Measurements from ENCODE around the gene CRCP. TPM values are rescaled to one million over a fixed set of nuclear protein-coding genes. Genes with fewer than 3 reads are reported as not detected.

Gene CRCP
- total RNA-seq (10 to 100 TPM; 13.0 to 52.6 TPM), polyA plus RNA-seq (10 to 100 TPM; 16.6 to 20.2 TPM)

DNA sequence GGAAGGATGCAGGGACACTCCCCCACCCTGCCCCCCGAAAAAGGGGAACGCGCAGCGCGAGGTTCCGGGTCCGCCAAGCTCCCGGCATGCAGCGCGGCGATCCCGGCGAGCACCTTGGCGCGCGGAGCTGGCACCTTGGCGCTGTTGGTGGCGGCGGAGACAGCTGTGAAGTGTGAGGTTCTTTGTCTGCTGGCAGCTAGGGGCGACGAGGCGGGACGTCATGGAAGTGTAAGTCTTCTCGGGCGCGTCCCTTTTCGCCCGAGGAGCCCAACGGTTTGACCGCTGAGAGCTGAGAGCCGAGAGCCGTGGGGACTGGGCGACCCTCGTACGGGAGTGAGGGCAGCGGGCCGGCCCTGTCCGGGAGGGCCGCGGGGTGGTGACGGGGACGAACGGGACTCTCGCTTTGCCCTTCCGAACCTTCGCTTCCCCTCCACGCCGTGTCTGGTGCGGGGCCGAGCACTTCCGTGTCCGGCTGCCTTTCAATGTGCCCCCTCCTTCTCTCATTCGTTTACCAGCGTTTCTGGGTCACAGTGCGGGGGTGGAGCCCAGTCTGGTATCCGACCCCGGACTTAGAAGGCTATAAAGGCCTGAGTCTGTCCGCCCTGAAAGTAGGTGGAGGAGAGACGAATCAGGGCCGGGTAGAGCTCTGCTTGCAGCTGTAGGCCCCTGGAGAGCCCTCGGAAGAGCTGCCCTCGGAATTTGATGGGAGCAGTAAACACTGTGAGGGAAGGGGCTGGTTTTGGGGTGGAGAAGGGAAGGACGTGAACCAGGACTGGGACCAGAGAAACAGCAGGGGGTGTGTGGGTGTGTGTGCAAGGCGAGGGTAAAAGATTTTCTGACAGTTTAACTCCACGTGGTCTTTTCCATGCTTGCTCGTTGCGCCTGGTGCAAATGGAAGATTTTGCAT is at the start of gene CRCP:
CRCP (plus strand) TSS at position 105 of the 907 bp plus-strand sequence; CDS start at position 221, 116 bp downstream.
- H3K9ac ChIP-seq (ENCODE audit: low read depth in 1 of 2, low read length in 2 of 2) = peak within 1 kb of the TSS; percentile 90 to 96
- H3K9me3 ChIP-seq (ENCODE audit: control insufficient read depth in 4 of 4, low read length in 3 of 4) = no peaks in the 10 kb centered on the region
- TF ChIP-seq, protein P1, sequence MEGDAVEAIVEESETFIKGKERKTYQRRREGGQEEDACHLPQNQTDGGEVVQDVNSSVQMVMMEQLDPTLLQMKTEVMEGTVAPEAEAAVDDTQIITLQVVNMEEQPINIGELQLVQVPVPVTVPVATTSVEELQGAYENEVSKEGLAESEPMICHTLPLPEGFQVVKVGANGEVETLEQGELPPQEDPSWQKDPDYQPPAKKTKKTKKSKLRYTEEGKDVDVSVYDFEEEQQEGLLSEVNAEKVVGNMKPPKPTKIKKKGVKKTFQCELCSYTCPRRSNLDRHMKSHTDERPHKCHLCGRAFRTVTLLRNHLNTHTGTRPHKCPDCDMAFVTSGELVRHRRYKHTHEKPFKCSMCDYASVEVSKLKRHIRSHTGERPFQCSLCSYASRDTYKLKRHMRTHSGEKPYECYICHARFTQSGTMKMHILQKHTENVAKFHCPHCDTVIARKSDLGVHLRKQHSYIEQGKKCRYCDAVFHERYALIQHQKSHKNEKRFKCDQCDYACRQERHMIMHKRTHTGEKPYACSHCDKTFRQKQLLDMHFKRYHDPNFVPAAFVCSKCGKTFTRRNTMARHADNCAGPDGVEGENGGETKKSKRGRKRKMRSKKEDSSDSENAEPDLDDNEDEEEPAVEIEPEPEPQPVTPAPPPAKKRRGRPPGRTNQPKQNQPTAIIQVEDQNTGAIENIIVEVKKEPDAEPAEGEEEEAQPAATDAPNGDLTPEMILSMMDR (IDR thresholded peaks at IDR 0.05; ENCODE audit: low read depth, low read length, missing input control) = peak; percentile 23
- TF ChIP-seq HNF4A (conservative IDR thresholded peaks at IDR 0.05) = peak; percentile 35 to 45
- TF ChIP-seq NR2F2 (IDR thresholded peaks at IDR 0.05) = peak; percentile 63
- no peak for TF ChIP-seq FOXA2 (IDR thresholded peaks at IDR 0.05)
- TF ChIP-seq, protein P2, sequence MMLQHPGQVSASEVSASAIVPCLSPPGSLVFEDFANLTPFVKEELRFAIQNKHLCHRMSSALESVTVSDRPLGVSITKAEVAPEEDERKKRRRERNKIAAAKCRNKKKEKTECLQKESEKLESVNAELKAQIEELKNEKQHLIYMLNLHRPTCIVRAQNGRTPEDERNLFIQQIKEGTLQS (IDR thresholded peaks at IDR 0.05) = no peak
- TF ChIP-seq GABPA (IDR thresholded peaks at IDR 0.05 in 1 of 2, conservative IDR thresholded peaks at IDR 0.05 in 1 of 2) = peak; percentile 11 to 66
- peak; percentile 94 to 95 for TF ChIP-seq EGR1 (IDR thresholded peaks at IDR 0.05; ENCODE audit: low read depth in 2 of 2)
- TF ChIP-seq, protein P3, sequence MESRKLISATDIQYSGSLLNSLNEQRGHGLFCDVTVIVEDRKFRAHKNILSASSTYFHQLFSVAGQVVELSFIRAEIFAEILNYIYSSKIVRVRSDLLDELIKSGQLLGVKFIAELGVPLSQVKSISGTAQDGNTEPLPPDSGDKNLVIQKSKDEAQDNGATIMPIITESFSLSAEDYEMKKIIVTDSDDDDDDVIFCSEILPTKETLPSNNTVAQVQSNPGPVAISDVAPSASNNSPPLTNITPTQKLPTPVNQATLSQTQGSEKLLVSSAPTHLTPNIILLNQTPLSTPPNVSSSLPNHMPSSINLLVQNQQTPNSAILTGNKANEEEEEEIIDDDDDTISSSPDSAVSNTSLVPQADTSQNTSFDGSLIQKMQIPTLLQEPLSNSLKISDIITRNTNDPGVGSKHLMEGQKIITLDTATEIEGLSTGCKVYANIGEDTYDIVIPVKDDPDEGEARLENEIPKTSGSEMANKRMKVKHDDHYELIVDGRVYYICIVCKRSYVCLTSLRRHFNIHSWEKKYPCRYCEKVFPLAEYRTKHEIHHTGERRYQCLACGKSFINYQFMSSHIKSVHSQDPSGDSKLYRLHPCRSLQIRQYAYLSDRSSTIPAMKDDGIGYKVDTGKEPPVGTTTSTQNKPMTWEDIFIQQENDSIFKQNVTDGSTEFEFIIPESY (IDR thresholded peaks at IDR 0.05) = no peak
- TF ChIP-seq YY1 (IDR thresholded peaks at IDR 0.05) = peak; percentile 51
- TF ChIP-seq RAD21 (IDR thresholded peaks at IDR 0.05) = peak; percentile 46 to 53
- TF ChIP-seq TAF1 (conservative IDR thresholded peaks at IDR 0.05) = peak; percentile 42
- TF ChIP-seq, protein P4, sequence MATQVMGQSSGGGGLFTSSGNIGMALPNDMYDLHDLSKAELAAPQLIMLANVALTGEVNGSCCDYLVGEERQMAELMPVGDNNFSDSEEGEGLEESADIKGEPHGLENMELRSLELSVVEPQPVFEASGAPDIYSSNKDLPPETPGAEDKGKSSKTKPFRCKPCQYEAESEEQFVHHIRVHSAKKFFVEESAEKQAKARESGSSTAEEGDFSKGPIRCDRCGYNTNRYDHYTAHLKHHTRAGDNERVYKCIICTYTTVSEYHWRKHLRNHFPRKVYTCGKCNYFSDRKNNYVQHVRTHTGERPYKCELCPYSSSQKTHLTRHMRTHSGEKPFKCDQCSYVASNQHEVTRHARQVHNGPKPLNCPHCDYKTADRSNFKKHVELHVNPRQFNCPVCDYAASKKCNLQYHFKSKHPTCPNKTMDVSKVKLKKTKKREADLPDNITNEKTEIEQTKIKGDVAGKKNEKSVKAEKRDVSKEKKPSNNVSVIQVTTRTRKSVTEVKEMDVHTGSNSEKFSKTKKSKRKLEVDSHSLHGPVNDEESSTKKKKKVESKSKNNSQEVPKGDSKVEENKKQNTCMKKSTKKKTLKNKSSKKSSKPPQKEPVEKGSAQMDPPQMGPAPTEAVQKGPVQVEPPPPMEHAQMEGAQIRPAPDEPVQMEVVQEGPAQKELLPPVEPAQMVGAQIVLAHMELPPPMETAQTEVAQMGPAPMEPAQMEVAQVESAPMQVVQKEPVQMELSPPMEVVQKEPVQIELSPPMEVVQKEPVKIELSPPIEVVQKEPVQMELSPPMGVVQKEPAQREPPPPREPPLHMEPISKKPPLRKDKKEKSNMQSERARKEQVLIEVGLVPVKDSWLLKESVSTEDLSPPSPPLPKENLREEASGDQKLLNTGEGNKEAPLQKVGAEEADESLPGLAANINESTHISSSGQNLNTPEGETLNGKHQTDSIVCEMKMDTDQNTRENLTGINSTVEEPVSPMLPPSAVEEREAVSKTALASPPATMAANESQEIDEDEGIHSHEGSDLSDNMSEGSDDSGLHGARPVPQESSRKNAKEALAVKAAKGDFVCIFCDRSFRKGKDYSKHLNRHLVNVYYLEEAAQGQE (IDR thresholded peaks at IDR 0.05) = peak; percentile 38
- no peak for TF ChIP-seq HNF4G (IDR thresholded peaks at IDR 0.05)
- no peak for TF ChIP-seq FOXA1 (IDR thresholded peaks at IDR 0.05)
- TF ChIP-seq, protein P5, sequence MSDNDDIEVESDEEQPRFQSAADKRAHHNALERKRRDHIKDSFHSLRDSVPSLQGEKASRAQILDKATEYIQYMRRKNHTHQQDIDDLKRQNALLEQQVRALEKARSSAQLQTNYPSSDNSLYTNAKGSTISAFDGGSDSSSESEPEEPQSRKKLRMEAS (IDR thresholded peaks at IDR 0.05) = peak; percentile 65
- peak; percentile 29 to 63 for TF ChIP-seq RXRA (IDR thresholded peaks at IDR 0.05)
- TF ChIP-seq JUND (IDR thresholded peaks at IDR 0.05) = no peak
- TF ChIP-seq SP1 (IDR thresholded peaks at IDR 0.05) = peak; percentile 48
- no peaks in the 10 kb centered on the region for H3K27me3 ChIP-seq (ENCODE audit: control insufficient read depth in 4 of 4, insufficient read depth in 4 of 4, low read length in 3 of 4)
- H3K4me3 ChIP-seq (ENCODE audit: low read depth in 1 of 3, low read length in 3 of 3) = peak within 1 kb of the TSS; percentile 50 to 89 (median 67)
- WGBS = under 1% methylated on average over 67 of the region's 67 CpGs
- peak; percentile 81 for DNase-seq (ENCODE audit: low spot score)
- peaks cover 0 to 2% (median under 1%) of the 10 kb centered on the region in 4 donors for H3K36me3 ChIP-seq (ENCODE audit: control insufficient read depth in 4 of 4, insufficient read depth in 3 of 4, low read depth in 1 of 4, low read length in 3 of 4)
- peak within 1 kb of the TSS; percentile 97 to 99 for H3K27ac ChIP-seq (ENCODE audit: low read depth in 1 of 2, low read length in 2 of 2)
- H3K4me1 ChIP-seq (ENCODE audit: control insufficient read depth in 4 of 4, insufficient read depth in 4 of 4, low read length in 3 of 4) = peaks cover 7 to 26% (median 17%) of the 10 kb centered on the region in 4 donors

Data from liver (tissue), 9 donors.